Peyer's patch (tissue), 4 donors: ENCODE results near the gene ARHGAP24.

Experiments
- POLR2A ChIP-seq, 2 donors: fragments of 450-650 bp; IDR thresholded peaks; one replicate each; pipeline ENCODE4 v1.5.1; 2017; ENCODE audit warnings: antibody characterized with exemption in 2 of 2, mild to moderate bottlenecking in 2 of 2, moderate library complexity in 2 of 2
- TF ChIP-seq, protein P1 (sequence below), 6 experiments: fragments of 450-650 bp in 4 of 6; fragments of 200-600 bp in 2 of 6; sonication (generic) in 1 of 6; IDR thresholded peaks; one replicate each; pipeline ENCODE4 v1.5.1; 2017 to 2019; ENCODE audit warnings: antibody characterized with exemption in 6 of 6, mild to moderate bottlenecking in 3 of 6, moderate library complexity in 1 of 6

DNA sequence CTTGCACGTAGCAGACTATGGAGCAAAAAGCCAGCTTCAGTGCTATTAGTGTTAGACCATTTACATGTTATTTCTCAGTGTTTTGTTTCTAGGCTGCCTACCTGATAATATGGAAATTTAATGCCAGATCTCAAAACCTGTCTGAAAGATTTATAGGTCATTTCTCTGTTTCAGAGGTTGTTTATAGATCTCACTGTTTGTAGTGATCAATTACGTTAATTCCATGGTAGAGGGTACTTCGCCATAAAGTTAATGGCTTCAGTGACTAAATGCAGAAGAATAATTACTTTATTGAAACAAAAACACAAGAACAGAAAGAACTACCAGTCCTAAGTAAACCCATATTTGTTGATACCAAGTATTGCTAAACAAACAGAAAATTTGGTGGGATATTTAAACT, 420.8 kb downstream of the ARHGAP24 start:
- TF ChIP-seq, protein P1, sequence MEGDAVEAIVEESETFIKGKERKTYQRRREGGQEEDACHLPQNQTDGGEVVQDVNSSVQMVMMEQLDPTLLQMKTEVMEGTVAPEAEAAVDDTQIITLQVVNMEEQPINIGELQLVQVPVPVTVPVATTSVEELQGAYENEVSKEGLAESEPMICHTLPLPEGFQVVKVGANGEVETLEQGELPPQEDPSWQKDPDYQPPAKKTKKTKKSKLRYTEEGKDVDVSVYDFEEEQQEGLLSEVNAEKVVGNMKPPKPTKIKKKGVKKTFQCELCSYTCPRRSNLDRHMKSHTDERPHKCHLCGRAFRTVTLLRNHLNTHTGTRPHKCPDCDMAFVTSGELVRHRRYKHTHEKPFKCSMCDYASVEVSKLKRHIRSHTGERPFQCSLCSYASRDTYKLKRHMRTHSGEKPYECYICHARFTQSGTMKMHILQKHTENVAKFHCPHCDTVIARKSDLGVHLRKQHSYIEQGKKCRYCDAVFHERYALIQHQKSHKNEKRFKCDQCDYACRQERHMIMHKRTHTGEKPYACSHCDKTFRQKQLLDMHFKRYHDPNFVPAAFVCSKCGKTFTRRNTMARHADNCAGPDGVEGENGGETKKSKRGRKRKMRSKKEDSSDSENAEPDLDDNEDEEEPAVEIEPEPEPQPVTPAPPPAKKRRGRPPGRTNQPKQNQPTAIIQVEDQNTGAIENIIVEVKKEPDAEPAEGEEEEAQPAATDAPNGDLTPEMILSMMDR (IDR thresholded peaks at IDR 0.05): no peak
- TF ChIP-seq POLR2A (IDR thresholded peaks at IDR 0.05): no peak
